Testis (tissue), 2 donors: ENCODE data around the gene MAZ.

Experiments used
- POLR2A ChIP-seq: fragments of 450-650 bp; IDR thresholded peaks from one replicate; pipeline ENCODE4 v1.6.1; 2017; ENCODE audit warnings: antibody characterized with exemption, mild to moderate bottlenecking, moderate library complexity
- TF ChIP-seq, protein P1 (sequence below), 3 experiments: fragments of 450-650 bp in 2 of 3; fragments of 200-600 bp in 1 of 3; sonication (generic) in 1 of 3; IDR thresholded peaks; one replicate each; pipeline ENCODE4 v1.5.1; 2016 to 2019; ENCODE audit warnings: antibody characterized with exemption in 3 of 3, mild to moderate bottlenecking in 2 of 3, moderate library complexity in 1 of 3

DNA sequence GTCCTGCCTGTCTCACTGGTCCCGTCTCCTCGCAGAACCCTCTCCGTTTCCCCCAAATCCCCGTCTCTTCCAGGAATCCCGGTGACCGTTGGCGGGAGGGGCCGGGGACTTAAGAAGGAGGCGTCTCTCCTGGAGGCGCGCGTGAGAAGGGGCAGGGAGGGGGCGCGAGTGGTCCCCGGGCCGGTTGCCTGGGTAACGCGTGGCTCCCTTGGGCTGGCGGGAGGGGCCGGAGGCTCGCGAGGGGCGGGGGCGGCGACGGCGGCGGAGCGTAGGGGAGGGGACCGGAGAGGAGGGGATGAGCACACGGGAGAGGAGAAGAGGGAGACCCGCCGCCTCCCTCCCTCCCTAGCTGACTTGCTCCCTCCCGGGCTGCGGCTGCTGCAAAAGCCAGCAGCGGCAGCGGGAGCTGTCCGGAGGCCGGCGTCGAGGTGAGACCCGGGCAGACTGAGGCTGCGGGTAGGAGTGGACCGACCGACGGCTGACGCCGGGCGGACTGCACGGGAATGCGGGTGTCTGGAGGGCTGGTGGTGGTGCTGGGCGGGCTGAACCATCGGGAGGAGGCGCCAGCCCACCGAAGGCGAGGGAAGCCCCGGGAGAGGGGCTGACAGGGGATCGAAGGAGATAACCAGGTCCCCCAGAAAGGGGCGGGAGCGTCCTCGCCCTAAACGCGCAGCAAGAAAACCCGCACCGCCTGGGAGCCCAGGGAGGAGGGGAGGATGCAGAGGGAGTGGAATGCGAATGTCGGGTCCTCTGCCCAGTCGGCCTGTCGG is 5.8 kb downstream of the MAZ start, which contains the start of gene PRRT2:
- TF ChIP-seq, protein P1, sequence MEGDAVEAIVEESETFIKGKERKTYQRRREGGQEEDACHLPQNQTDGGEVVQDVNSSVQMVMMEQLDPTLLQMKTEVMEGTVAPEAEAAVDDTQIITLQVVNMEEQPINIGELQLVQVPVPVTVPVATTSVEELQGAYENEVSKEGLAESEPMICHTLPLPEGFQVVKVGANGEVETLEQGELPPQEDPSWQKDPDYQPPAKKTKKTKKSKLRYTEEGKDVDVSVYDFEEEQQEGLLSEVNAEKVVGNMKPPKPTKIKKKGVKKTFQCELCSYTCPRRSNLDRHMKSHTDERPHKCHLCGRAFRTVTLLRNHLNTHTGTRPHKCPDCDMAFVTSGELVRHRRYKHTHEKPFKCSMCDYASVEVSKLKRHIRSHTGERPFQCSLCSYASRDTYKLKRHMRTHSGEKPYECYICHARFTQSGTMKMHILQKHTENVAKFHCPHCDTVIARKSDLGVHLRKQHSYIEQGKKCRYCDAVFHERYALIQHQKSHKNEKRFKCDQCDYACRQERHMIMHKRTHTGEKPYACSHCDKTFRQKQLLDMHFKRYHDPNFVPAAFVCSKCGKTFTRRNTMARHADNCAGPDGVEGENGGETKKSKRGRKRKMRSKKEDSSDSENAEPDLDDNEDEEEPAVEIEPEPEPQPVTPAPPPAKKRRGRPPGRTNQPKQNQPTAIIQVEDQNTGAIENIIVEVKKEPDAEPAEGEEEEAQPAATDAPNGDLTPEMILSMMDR (IDR thresholded peaks at IDR 0.05): no peak
- TF ChIP-seq POLR2A: no peak
